ENCODE data around the gene ICA1.

DNA sequence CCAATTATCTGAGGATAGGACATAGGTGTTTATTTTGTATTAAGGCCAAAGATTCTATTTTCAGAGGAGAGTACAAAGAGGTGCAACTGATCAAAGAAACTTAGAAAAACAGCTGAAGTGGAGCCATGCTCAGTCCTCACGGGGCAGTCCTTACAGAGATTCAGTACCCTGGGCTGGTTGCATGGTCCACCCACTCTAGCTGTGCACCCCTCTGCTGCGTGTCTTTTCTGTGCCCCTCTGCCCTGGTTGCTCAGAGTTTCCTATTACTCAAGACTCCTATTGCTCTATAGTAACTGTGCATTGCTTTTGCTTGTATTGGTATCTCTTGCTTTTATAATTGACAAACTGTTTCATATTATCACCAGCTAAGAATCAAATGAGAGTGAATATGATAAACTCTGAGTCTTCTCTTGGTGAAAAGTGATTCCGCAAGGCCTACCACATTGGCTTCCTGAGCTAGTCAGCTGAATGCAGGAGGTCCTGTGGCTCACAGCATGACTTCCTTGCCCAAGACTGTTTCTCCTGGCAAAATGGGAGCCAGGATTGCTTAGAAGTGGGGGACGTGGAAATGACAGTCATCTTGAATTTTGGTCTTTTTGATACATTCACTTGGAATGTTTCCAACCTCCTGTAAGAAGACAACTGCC is 156.4 kb downstream of the ICA1 start:
- no peak for TF ChIP-seq POLR2A (IDR thresholded peaks at IDR 0.05)
- TF ChIP-seq, protein P1, sequence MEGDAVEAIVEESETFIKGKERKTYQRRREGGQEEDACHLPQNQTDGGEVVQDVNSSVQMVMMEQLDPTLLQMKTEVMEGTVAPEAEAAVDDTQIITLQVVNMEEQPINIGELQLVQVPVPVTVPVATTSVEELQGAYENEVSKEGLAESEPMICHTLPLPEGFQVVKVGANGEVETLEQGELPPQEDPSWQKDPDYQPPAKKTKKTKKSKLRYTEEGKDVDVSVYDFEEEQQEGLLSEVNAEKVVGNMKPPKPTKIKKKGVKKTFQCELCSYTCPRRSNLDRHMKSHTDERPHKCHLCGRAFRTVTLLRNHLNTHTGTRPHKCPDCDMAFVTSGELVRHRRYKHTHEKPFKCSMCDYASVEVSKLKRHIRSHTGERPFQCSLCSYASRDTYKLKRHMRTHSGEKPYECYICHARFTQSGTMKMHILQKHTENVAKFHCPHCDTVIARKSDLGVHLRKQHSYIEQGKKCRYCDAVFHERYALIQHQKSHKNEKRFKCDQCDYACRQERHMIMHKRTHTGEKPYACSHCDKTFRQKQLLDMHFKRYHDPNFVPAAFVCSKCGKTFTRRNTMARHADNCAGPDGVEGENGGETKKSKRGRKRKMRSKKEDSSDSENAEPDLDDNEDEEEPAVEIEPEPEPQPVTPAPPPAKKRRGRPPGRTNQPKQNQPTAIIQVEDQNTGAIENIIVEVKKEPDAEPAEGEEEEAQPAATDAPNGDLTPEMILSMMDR (IDR thresholded peaks at IDR 0.05), result no peak

All from sigmoid colon (tissue), 3 donors.